ENCODE measurements around the gene TGOLN2.

The TGOLN2 gene

GRCh38 chr2:85308896-85309555, 18.8 kb downstream of the TGOLN2 start:
- no peak for DNase-seq (ENCODE audit: low read depth in 1 of 2, low spot score in 1 of 2)

GRCh38 chr2:85308201-85308600, 19.6 kb downstream of the TGOLN2 start:
- no peak for DNase-seq (ENCODE audit: low read depth in 1 of 2, low spot score in 1 of 2)

GRCh38 chr2:85307527-85307897, 20.3 kb downstream of the TGOLN2 start:
- no peak for DNase-seq (ENCODE audit: low read depth in 1 of 2, low spot score in 1 of 2)

GRCh38 chr2:85303780-85304531, 23.8 kb downstream of the TGOLN2 start:
- no peak for DNase-seq (ENCODE audit: low read depth in 1 of 2, low spot score in 1 of 2)

GRCh38 chr2:85302121-85302520, 25.7 kb downstream of the TGOLN2 start:
- no peak for DNase-seq (ENCODE audit: low read depth in 1 of 2, low spot score in 1 of 2)

- no peak for DNase-seq (ENCODE audit: low read depth in 1 of 2, low spot score in 1 of 2)
Measured at GRCh38 chr2:85291425-85292023, 36.3 kb downstream of the TGOLN2 start.

- no peak for DNase-seq (ENCODE audit: low read depth in 1 of 2, low spot score in 1 of 2)
Measured at GRCh38 chr2:85288244-85288725, 39.5 kb downstream of the TGOLN2 start.

- DNase-seq (ENCODE audit: low read depth in 1 of 2, low spot score in 1 of 2): no peak
Measured at GRCh38 chr2:85287721-85288120, 40.1 kb downstream of the TGOLN2 start.

GRCh38 chr2:85286918-85287317, 40.9 kb downstream of the TGOLN2 start:
- no peak for DNase-seq (ENCODE audit: low read depth in 1 of 2, low spot score in 1 of 2)

GRCh38 chr2:85283641-85284040, 44.1 kb downstream of the TGOLN2 start:
- DNase-seq (ENCODE audit: low read depth in 1 of 2, low spot score in 1 of 2): no peak

GRCh38 chr2:85282914-85283313, 44.9 kb downstream of the TGOLN2 start:
- no peak for DNase-seq (ENCODE audit: low read depth in 1 of 2, low spot score in 1 of 2)

GRCh38 chr2:85281553-85281952, 46.2 kb downstream of the TGOLN2 start:
- no peak for DNase-seq (ENCODE audit: low read depth in 1 of 2, low spot score in 1 of 2)

GRCh38 chr2:85278361-85278760, 49.4 kb downstream of the TGOLN2 start:
- no peak for DNase-seq (ENCODE audit: low read depth in 1 of 2, low spot score in 1 of 2)

GRCh38 chr2:85277416-85278158, 50.2 kb downstream of the TGOLN2 start:
- DNase-seq (ENCODE audit: low read depth in 1 of 2, low spot score in 1 of 2): no peak

GRCh38 chr2:85276571-85277118, 51.1 kb downstream of the TGOLN2 start:
- DNase-seq (ENCODE audit: low read depth in 1 of 2, low spot score in 1 of 2): no peak

GRCh38 chr2:85275984-85276540, 51.7 kb downstream of the TGOLN2 start:
- no peak for DNase-seq (ENCODE audit: low read depth in 1 of 2, low spot score in 1 of 2)

GRCh38 chr2:85273738-85274731, 53.8 kb downstream of the TGOLN2 start:
- no peak for DNase-seq (ENCODE audit: low read depth in 1 of 2, low spot score in 1 of 2)

- no peak for DNase-seq (ENCODE audit: low read depth in 1 of 2, low spot score in 1 of 2)
Measured at GRCh38 chr2:85272357-85272756, 55.4 kb downstream of the TGOLN2 start.

GRCh38 chr2:85269959-85270358, 57.8 kb downstream of the TGOLN2 start:
- DNase-seq (ENCODE audit: low read depth in 1 of 2, low spot score in 1 of 2): no peak

Measured in activated T-helper 1 cell treated with anti-CD3 and anti-CD28 coated beads, Interleukin-2, amount 50 U/mL, for 16 hours (primary cell).